PC-3 (cell line): ENCODE results near the gene ENTR1. TPM values are rescaled to one million over a fixed set of nuclear protein-coding genes. Genes with fewer than 3 reads are reported as not detected.

ENCODE experiments used
- ATAC-seq: fragments of 200-7000 bp; cut with Tn5 transposase; 2 replicates; pipeline ENCODE4 v1.9.1; 2020; ENCODE audit warnings: mild to moderate bottlenecking, moderate library complexity
- BruUV-seq: library from RNA; stranded (reverse); fragments of 400-500 nt; replicated peaks from 2 replicates; lab custom pipeline; 2021; lab: Mats Ljungman, UMichigan
- CTCF ChIA-PET: fragments of 300-600 bp; sonication (Branson Sonifier 250); formaldehyde crosslinking; loops from one replicate; lab custom pipeline; 2022; ENCODE audit warnings: antibody characterized with exemption; lab: Charles Lee
- POLR2A ChIA-PET: fragments of 300-600 bp; sonication (Branson Sonifier 250); formaldehyde crosslinking; loops from one replicate; lab custom pipeline; 2022; ENCODE audit warnings: antibody characterized with exemption; ENCODE audit not compliant: unreplicated experiment; lab: Charles Lee
- DNase-seq: peaks from one replicate; pipeline ENCODE4 v3.0.0-alpha.2; 2015
- H2AFZ ChIP-seq: fragments of 300-600 bp; sonication (generic); 2 replicates; pipeline ENCODE4 v1.6.0; 2016; ENCODE audit warnings: antibody characterized with exemption, low read length
- H3F3A ChIP-seq: fragments of 300-600 bp; sonication (generic); one replicate; pipeline ENCODE4 v1.6.0; 2017; ENCODE audit warnings: antibody characterized with exemption, low read length, control low read depth, mild to moderate bottlenecking; ENCODE audit not compliant: unreplicated experiment
- H3K27ac ChIP-seq: fragments of 300-600 bp; sonication (generic); 2 replicates; pipeline ENCODE4 v1.5.1; 2016; ENCODE audit warnings: mild to moderate bottlenecking, low read length
- H3K27me3 ChIP-seq: fragments of 300-600 bp; sonication (generic); 2 replicates; pipeline ENCODE4 v1.6.1; 2016; ENCODE audit warnings: low read length, mixed read lengths
- H3K36me3 ChIP-seq: fragments of 300-600 bp; sonication (generic); 2 replicates; pipeline ENCODE4 v1.6.1; 2016; ENCODE audit warnings: low read depth, mixed run types, low read length, mixed read lengths
- H3K4me1 ChIP-seq: fragments of 300-600 bp; sonication (generic); 2 replicates; pipeline ENCODE4 v1.5.1; 2016; ENCODE audit warnings: low read length; ENCODE audit not compliant: insufficient read depth
- H3K4me2 ChIP-seq: fragments of 300-600 bp; sonication (generic); 2 replicates; pipeline ENCODE4 v1.6.0; 2016; ENCODE audit warnings: low read length
- H3K4me3 ChIP-seq: fragments of 300-600 bp; sonication (generic); 2 replicates; pipeline ENCODE4 v1.5.1; 2016; ENCODE audit warnings: mild to moderate bottlenecking, low read length, mixed read lengths
- H3K79me2 ChIP-seq: fragments of 300-600 bp; sonication (generic); 2 replicates; pipeline ENCODE4 v1.6.1; 2017; ENCODE audit warnings: low read length, mixed read lengths
- H3K9ac ChIP-seq: fragments of 300-600 bp; sonication (generic); 2 replicates; pipeline ENCODE4 v1.6.0; 2016; ENCODE audit warnings: mild to moderate bottlenecking, low read length
- H3K9me2 ChIP-seq: fragments of 300-600 bp; sonication (generic); replicated peaks from 2 replicates; pipeline ENCODE4 v1.6.1; 2016; ENCODE audit warnings: mixed run types, low read length, mixed read lengths
- H3K9me3 ChIP-seq: fragments of 300-600 bp; sonication (generic); 2 replicates; pipeline ENCODE4 v1.6.1; 2016; ENCODE audit warnings: low read length, mixed read lengths
- H4K20me1 ChIP-seq: fragments of 300-600 bp; sonication (generic); 2 replicates; pipeline ENCODE4 v1.6.1; 2016; ENCODE audit warnings: low read length, mixed read lengths
- EZH2 ChIP-seq: fragments of 300-600 bp; sonication (generic); IDR thresholded peaks from one replicate; pipeline ENCODE4 v1.6.1; 2017; ENCODE audit warnings: antibody characterized with exemption, mild to moderate bottlenecking, low read length; ENCODE audit not compliant: unreplicated experiment
- EZH2phosphoT487 ChIP-seq: fragments of 300-600 bp; sonication (generic); IDR thresholded peaks from 2 replicates; pipeline ENCODE4 v1.6.1; 2018; ENCODE audit warnings: mild to moderate bottlenecking, antibody characterized with exemption, low read length, borderline replicate concordance
- intact Hi-C: fragments of 100-400 bp; cut with micrococcal nuclease; formaldehyde crosslinking; loops from 2 replicates; pipeline ENCODE4 v1.9.0; 2023
- total RNA-seq: library from RNA; depleted of rRNA; stranded (reverse); fragments of >200 nt; gene quantifications from 2 replicates; pipeline ENCODE4 v1.2.3, GENCODE V29; 2014
- TF ChIP-seq, protein P1 (sequence below): fragments of 300-600 bp; sonication (generic); conservative IDR thresholded peaks from 2 replicates; pipeline ENCODE4 v1.5.1; 2017; ENCODE audit warnings: antibody characterized with exemption, low read depth, mild to moderate bottlenecking, low read length

ENTR1 gene
- total RNA-seq, 1 experiment from 2014 or later: 32.3 TPM

DNA sequence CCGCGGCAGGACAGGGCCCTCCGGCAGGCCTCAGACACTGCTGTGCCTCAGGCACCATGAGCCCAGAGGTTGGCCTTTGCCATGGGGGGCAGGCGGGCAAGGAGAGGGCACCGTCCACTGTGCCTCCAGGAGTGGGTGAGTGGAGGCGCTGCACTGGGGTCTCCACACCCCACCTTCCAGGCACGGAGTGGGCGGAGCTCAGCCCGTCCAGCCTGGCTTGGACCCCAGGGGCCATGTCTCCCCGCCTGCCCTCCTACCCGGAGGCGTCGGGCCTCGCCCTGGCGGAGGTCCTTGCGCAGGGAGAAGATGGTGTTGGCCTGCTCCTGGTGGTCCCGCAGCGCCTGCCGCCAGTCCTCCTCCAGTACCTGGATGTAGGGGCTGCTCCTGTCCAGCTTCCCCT, 40.4 kb downstream of the ENTR1 start:
- no TSS peak for BruUV-seq
- POLR2A ChIA-PET: no interaction called here
- CTCF ChIA-PET: no interaction called here

DNA sequence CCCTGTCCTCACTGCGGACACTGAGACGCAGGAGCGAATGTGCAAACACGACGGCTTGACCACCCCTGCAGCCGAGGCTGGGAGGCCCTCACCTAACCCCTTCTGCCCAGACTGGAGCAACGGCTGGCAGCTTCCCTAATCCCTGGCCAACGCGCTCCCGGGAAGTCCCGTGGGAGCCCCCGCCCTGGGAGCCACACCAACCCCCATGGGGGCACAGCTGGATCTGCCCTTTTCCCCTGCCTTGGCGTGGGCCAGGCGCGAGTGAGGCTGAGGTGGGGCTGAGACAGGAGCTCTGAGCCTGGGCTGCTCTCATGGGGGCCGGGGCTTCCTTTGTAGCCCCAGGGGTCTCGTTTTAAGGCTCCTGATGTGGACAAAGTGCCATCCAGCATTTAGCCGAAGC, 42.2 kb downstream of the ENTR1 start:
- H3K9me3 ChIP-seq: no peaks in the 10 kb centered on the region
- DNase-seq (no peak), ATAC-seq (no peak)
- no peak overlapping the region for H3K4me2 ChIP-seq
- ChIA-PET CTCF (no interaction called here), POLR2A (no interaction called here)
- no TSS peak for BruUV-seq
- H3K27me3 ChIP-seq: no peaks in the 10 kb centered on the region
- H3K79me2 ChIP-seq: no peaks in the 10 kb centered on the region
- H4K20me1 ChIP-seq: no peaks in the 10 kb centered on the region
- H3K36me3 ChIP-seq: no peaks in the 10 kb centered on the region
- H3K4me3 ChIP-seq: no peak overlapping the region
- H3K9ac ChIP-seq: no peak overlapping the region
- no peak overlapping the region for H3K27ac ChIP-seq
- no peak overlapping the region for H2AFZ ChIP-seq
- peaks cover 5% of the 10 kb centered on the region; the same call in 1 of the 2 replicates for H3K4me1 ChIP-seq
- no peak for TF ChIP-seq EZH2
- TF ChIP-seq EZH2phosphoT487: no peak
- TF ChIP-seq, protein P1, sequence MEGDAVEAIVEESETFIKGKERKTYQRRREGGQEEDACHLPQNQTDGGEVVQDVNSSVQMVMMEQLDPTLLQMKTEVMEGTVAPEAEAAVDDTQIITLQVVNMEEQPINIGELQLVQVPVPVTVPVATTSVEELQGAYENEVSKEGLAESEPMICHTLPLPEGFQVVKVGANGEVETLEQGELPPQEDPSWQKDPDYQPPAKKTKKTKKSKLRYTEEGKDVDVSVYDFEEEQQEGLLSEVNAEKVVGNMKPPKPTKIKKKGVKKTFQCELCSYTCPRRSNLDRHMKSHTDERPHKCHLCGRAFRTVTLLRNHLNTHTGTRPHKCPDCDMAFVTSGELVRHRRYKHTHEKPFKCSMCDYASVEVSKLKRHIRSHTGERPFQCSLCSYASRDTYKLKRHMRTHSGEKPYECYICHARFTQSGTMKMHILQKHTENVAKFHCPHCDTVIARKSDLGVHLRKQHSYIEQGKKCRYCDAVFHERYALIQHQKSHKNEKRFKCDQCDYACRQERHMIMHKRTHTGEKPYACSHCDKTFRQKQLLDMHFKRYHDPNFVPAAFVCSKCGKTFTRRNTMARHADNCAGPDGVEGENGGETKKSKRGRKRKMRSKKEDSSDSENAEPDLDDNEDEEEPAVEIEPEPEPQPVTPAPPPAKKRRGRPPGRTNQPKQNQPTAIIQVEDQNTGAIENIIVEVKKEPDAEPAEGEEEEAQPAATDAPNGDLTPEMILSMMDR: no peak
- no peaks in the 10 kb centered on the region for H3F3A ChIP-seq
- intact Hi-C loops: no loop called here
- no peaks in the 10 kb centered on the region for H3K9me2 ChIP-seq

More for the DNA sequence above, 40.4 kb downstream of the ENTR1 start:
- H2AFZ ChIP-seq: no peak overlapping the region
- H3K4me2 ChIP-seq: no peak overlapping the region
- no peaks in the 10 kb centered on the region for H3K4me1 ChIP-seq
- no peaks in the 10 kb centered on the region for H3F3A ChIP-seq
- H3K9ac ChIP-seq: no peak overlapping the region
- no peaks in the 10 kb centered on the region for H3K9me3 ChIP-seq
- no peak for DNase-seq
- H4K20me1 ChIP-seq: no peaks in the 10 kb centered on the region
- intact Hi-C loops: no loop called here
- no peaks in the 10 kb centered on the region for H3K79me2 ChIP-seq
- no peaks in the 10 kb centered on the region for H3K27me3 ChIP-seq
- ATAC-seq: no peak
- no peak overlapping the region for H3K4me3 ChIP-seq
- TF ChIP-seq, protein P1: no peak
- no peak for TF ChIP-seq EZH2
- TF ChIP-seq EZH2phosphoT487: no peak
- no peak overlapping the region for H3K27ac ChIP-seq
- no peaks in the 10 kb centered on the region for H3K36me3 ChIP-seq
- no peaks in the 10 kb centered on the region for H3K9me2 ChIP-seq

DNA sequence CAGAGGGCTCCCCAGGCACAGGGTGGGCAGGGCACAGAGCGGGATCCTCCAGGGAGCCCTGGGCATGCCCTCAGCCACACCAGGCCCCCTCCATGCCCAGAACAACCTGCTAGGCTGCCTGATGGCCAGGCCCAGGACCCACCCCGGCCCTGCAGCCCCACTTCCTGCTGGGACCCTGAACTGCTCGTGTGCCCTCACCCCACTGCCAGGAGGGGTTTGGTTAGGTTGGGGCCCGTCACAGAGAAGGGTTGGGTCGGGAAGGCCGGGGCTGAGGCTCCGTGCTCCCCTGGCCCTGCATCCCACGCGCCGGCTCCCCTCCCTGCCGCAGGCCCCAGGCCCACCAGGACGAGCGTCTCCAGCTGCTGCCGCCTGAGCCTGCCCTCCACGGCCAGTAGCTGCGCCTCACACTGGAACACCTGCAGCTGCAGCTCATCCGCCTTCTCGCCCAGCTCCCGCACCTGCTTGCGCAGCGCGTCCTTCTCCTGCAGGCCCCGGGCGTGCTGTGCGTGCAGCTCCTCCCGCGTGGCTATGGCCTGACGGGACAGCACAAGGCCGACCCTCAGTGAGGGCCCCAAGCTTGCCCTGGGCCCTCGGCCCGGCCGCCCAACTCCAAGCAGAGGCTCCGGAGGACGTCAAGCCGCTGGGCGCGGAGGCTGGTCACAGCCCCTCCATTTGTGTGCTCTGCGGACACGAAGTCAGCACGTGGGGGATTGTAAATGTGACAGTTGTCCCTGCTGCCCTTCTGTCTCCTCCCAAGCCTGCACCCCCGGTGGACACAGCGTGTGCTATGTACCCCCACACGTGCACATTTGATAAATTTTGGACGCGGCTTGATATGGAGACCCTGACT, 42.9 kb downstream of the ENTR1 start:
- no TSS peak for BruUV-seq
- CTCF ChIA-PET: interaction anchor here (0.7 kb wide), 1 partner anchor 9 kb away, joined by 3 read pairs; no protein-coding TSS in a partner anchor
- H3K36me3 ChIP-seq: no peaks in the 10 kb centered on the region
- no peak overlapping the region for H2AFZ ChIP-seq
- DNase-seq (no peak), ATAC-seq (no peak)
- no peaks in the 10 kb centered on the region for H4K20me1 ChIP-seq
- H3F3A ChIP-seq: no peaks in the 10 kb centered on the region
- no peak overlapping the region for H3K4me3 ChIP-seq
- no peaks in the 10 kb centered on the region for H3K27me3 ChIP-seq
- intact Hi-C loops: no loop called here
- H3K9me3 ChIP-seq: no peaks in the 10 kb centered on the region
- H3K4me2 ChIP-seq: no peak overlapping the region
- no peaks in the 10 kb centered on the region for H3K79me2 ChIP-seq
- no peak overlapping the region for H3K9ac ChIP-seq
- no peak overlapping the region for H3K27ac ChIP-seq
- no peaks in the 10 kb centered on the region for H3K9me2 ChIP-seq
- peaks cover 9% of the 10 kb centered on the region; the same call in 1 of the 2 replicates for H3K4me1 ChIP-seq
- POLR2A ChIA-PET: no interaction called here
- TF ChIP-seq EZH2 (no peak), EZH2phosphoT487 (no peak)
- TF ChIP-seq, protein P1: no peak
